ENCODE data around the gene TNKS1BP1. TPM values are rescaled to one million over a fixed set of nuclear protein-coding genes. Genes with fewer than 3 reads are reported as not detected.

TNKS1BP1 gene
- total RNA-seq, 1 experiment from 2014 or later = 218 TPM

GRCh38 chr11:57327721-57328120, 3.0 kb upstream of the TNKS1BP1 start:
- intact Hi-C loops (cut with micrococcal nuclease; ENCODE audit: unreplicated experiment) = loop anchor here (10.0 kb wide), 2 partner anchors 337 to 447 kb away; partner anchors contain the start of gene ZDHHC5
- Histone ChIP-seq H3K9me2 (ENCODE audit: insufficient read depth) (no peaks in the 10 kb centered on the region), H3F3A (ENCODE audit: insufficient read depth, low read depth) (peaks cover 44% of the 10 kb centered on the region), H3K4me1 (replicated peaks; ENCODE audit: insufficient read depth) (peaks cover 29% of the 10 kb centered on the region), H3K36me3 (ENCODE audit: low read depth) (peaks cover 60% of the 10 kb centered on the region), H3K27me3 (ENCODE audit: insufficient read depth, low read depth) (no peaks in the 10 kb centered on the region), H3K9me3 (ENCODE audit: insufficient read depth, low read depth) (no peaks in the 10 kb centered on the region), H3K79me2 (ENCODE audit: low read depth) (peaks cover 26% of the 10 kb centered on the region), H2AFZ (no peak overlapping the region), H3K4me3 (no peak overlapping the region), H4K20me1 (ENCODE audit: insufficient read depth) (peaks cover 13% of the 10 kb centered on the region; the same call in 1 of the 2 replicates), H3K4me2 (no peak overlapping the region), H3K27ac (no peak overlapping the region)
- ChIA-PET CTCF (no interaction called here), POLR2A (ENCODE audit: unreplicated experiment) (no interaction called here)
- TF ChIP-seq EZH2 (IDR thresholded peaks at IDR 0.05; ENCODE audit: low read depth) (no peak), CTCF (conservative IDR thresholded peaks at IDR 0.05) (no peak)
- no peak for DNase-seq
- BruUV-seq (replicated peaks) = no TSS peak

- Histone ChIP-seq H3K4me3 (peak overlapping the region; percentile 57), H3K4me2 (peak overlapping the region; percentile 80), H3K4me1 (replicated peaks; ENCODE audit: insufficient read depth) (peaks cover 49% of the 10 kb centered on the region), H4K20me1 (ENCODE audit: insufficient read depth) (peaks cover 27% of the 10 kb centered on the region; the same call in 1 of the 2 replicates), H3K9me2 (ENCODE audit: insufficient read depth) (no peaks in the 10 kb centered on the region), H3K36me3 (ENCODE audit: low read depth) (peaks cover 41% of the 10 kb centered on the region), H3F3A (ENCODE audit: insufficient read depth, low read depth) (peaks cover 61% of the 10 kb centered on the region), H3K27ac (peak overlapping the region; percentile 93), H3K27me3 (ENCODE audit: insufficient read depth, low read depth) (no peaks in the 10 kb centered on the region), H3K9me3 (ENCODE audit: insufficient read depth, low read depth) (no peaks in the 10 kb centered on the region), H3K79me2 (ENCODE audit: low read depth) (peaks cover 29% of the 10 kb centered on the region), H2AFZ (peak overlapping the region; percentile 74)
- ChIA-PET CTCF (interaction anchor here (0.6 kb wide), 1 partner anchor 233 kb away, joined by 3 read pairs; no protein-coding TSS in a partner anchor), POLR2A (ENCODE audit: unreplicated experiment) (interaction anchor here (0.5 to 1.8 kb wide), 7 partner anchors 10 to 77 kb away, joined by 3 to 10 read pairs (median 5); partner anchors contain the start of gene SSRP1)
- intact Hi-C loops (cut with micrococcal nuclease; ENCODE audit: unreplicated experiment) = loop anchor here (1.0 to 10.0 kb wide), 5 partner anchors 10 to 1253 kb away; partner anchors contain the start of genes SSRP1, ZDHHC5 and ZFP91
- TF ChIP-seq EZH2 (IDR thresholded peaks at IDR 0.05; ENCODE audit: low read depth) = no peak
- TF ChIP-seq CTCF (conservative IDR thresholded peaks at IDR 0.05) = no peak
- DNase-seq = no peak
- no TSS peak for BruUV-seq (replicated peaks)
These were observed 940 bp upstream of the TNKS1BP1 start for GRCh38 chr11:57325735-57326048.

GRCh38 chr11:57324154-57324885, 432 bp downstream of the TNKS1BP1 start:
- H3K79me2 ChIP-seq (ENCODE audit: low read depth) = peaks cover 42% of the 10 kb centered on the region

More at GRCh38 chr11:57324154-57324885, 432 bp downstream of the TNKS1BP1 start:
- H2AFZ ChIP-seq = no peak overlapping the region
- no peaks in the 10 kb centered on the region for H3K9me3 ChIP-seq (ENCODE audit: insufficient read depth, low read depth)
- intact Hi-C loops (cut with micrococcal nuclease; ENCODE audit: unreplicated experiment) = loop anchor here (2.0 to 10.0 kb wide), 3 partner anchors 340 to 1254 kb away; partner anchors contain the start of genes ZDHHC5 and ZFP91
- H3K36me3 ChIP-seq (ENCODE audit: low read depth) = peaks cover 30% of the 10 kb centered on the region
- H3K4me1 ChIP-seq (replicated peaks; ENCODE audit: insufficient read depth) = peaks cover 49% of the 10 kb centered on the region
- H3K4me3 ChIP-seq = peak overlapping the region; percentile 57
- peaks cover 61% of the 10 kb centered on the region for H3F3A ChIP-seq (ENCODE audit: insufficient read depth, low read depth)
- peak overlapping the region; percentile 98 for H3K4me2 ChIP-seq
- BruUV-seq (replicated peaks) = no TSS peak
- CTCF ChIA-PET = no interaction called here
- H3K27ac ChIP-seq = peak overlapping the region; percentile 93
- TF ChIP-seq CTCF (conservative IDR thresholded peaks at IDR 0.05) (no peak), EZH2 (IDR thresholded peaks at IDR 0.05; ENCODE audit: low read depth) (no peak)
- H4K20me1 ChIP-seq (ENCODE audit: insufficient read depth) = peaks cover 35% of the 10 kb centered on the region; the same call in 1 of the 2 replicates
- no peaks in the 10 kb centered on the region for H3K27me3 ChIP-seq (ENCODE audit: insufficient read depth, low read depth)
- H3K9me2 ChIP-seq (ENCODE audit: insufficient read depth) = no peaks in the 10 kb centered on the region
- POLR2A ChIA-PET (ENCODE audit: unreplicated experiment) = interaction anchor here (0.6 to 1.8 kb wide), 4 partner anchors 11 to 156 kb away, joined by 4 to 10 read pairs (median 6); partner anchors contain the start of gene SSRP1
- DNase-seq = peak in 1 of 2 experiments; percentile 50

Measured in PC-9 (cell line).